Right renal cortex interstitium (tissue), 3 donors: ENCODE data around the gene EPHX1. TPM values are rescaled to one million over a fixed set of nuclear protein-coding genes. Genes with fewer than 3 reads are reported as not detected.
"Not testable (repeated sequence)": the region's sequence is repeated elsewhere in the genome, so short reads cannot be mapped to it uniquely, and the experiment has no call there.

Experiments used
- DNase-seq, 3 donors: peaks; one replicate each; pipeline ENCODE4 v3.0.0-alpha.2; 2013; ENCODE audit warnings: low read depth in 3 of 3, low spot score in 2 of 3
- polyA plus RNA-seq, 3 donors: library from polyadenylated mRNA; unstranded; fragments of 120-200 nt; gene quantifications; one replicate each; pipeline ENCODE4 v1.2.1, GENCODE V29; 2013; ENCODE audit not compliant: insufficient read length in 3 of 3

The EPHX1 gene
- polyA plus RNA-seq, 3 donors = 53.5 to 59.1 (median 54.6) TPM

DNA sequence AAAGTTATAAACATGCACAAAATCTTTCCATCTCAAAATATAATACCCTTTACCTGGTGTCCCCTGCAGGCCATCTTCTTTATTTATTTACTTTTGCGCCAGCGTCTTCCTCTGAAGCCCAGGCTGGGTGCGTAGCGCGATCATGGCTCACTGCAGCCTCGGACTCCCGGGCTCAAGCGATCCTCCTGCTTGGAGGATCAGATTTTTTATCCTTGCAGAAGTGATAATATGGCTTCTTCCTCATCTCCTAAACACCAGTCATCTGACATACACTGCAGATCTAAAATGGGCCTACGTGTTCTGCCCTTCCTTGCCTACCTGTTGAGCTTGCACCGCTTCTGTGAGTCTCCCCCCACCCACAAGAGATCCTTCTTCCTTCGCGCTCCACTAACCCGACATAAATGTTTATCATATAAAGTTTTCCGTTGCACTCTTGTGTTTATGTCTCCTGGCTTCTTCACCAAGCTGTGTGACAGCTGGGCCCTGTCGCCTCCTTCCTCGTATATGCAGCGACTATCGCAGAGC is 32.8 kb upstream of the EPHX1 start:
- DNase-seq = no peak

DNA sequence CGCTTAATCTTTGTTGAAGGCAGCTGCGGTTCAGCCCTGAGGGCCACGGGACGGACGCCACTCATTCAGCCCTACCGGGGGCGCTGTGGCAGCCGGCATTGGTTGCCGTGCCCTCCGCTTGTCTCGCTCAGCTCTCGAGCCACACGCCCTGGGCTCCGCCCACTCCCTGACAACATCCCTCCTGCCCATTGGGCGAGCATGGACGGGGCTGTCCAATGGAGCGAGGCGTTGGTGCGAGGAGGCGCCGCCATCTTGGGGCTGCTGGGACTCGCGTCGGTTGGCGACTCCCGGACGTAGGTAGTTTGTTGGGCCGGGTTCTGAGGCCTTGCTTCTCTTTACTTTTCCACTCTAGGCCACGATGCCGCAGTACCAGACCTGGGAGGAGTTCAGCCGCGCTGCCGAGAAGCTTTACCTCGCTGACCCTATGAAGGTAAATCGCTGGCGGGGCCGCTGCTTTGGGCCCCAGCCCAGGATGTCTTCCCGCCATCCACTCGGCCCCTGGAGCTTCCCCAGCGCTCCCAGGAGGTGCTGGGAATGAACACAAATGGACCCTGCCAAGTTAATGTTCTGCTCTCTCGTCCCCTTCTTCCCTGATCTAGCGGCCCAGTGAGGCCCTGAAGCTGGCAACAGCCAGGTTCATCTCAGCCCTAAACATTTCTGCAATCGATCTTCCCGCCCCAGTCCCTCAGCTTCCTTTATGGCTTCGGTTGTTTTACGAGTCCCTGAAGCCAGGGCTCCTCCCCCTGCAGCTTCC is 32.2 kb upstream of the EPHX1 start, which contains the start of gene SRP9:
Gene SRP9 (plus strand): TSS at position 244 of the 754 bp plus-strand sequence. CDS start 115 bp downstream, at position 359.
- peak; percentile 94 to 99 (median 96) for DNase-seq

DNA sequence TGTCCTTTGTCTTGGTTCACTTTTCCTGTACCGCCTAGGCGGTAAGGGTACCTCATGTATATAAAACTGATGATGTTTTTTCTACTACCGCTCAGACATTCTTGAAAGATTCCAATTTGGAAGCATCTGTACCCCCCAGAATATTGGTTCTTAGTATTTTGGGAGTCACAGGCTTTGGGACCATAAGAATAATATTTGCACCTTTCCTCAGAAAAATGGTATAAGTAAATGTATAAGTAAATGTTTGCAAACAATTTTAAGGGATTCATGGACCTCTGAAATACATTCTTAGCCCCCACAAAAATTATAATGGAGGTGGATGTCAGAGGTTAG is 31.6 kb upstream of the EPHX1 start:
- DNase-seq = no peak

DNA sequence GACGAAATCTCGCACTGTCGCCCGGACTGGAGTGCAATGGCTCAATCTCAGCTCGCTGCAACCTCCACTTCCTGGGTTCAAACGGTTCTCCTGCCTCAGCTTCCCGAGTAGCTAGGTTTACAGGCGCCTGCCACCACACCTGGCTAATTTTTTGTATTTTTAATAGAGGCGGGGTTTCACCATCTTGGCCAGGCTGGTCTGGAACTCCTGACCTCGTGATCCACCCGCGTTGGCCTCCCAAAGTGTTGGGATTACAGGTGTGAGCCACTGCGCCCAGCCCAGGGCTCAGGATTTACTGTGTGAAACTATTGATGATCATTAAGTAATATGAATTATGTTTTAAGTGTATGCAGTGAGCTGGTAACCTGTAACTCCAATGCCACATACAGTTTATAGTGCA is 30.8 kb upstream of the EPHX1 start:
- DNase-seq = not testable (repeated sequence)

DNA sequence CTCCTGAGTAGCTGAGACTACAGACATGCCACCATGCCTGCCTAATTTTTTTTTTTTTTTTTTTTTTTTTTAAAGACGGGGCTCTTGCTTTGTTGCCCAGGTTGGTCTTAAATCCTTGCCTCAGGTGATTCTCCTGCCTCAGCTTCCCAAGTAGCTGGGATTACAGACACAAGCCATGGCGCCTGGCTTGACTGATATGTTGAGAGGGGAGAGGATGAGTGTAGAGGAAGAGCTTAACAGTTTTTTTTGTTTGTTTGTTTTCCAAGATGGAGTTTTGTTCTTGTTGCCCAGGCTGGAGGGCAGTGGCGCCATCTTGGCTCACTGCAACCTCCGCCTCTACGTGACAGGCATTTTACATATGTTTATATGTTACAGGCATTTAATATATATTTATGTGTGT is 29.8 kb upstream of the EPHX1 start:
- no peak for DNase-seq

DNA sequence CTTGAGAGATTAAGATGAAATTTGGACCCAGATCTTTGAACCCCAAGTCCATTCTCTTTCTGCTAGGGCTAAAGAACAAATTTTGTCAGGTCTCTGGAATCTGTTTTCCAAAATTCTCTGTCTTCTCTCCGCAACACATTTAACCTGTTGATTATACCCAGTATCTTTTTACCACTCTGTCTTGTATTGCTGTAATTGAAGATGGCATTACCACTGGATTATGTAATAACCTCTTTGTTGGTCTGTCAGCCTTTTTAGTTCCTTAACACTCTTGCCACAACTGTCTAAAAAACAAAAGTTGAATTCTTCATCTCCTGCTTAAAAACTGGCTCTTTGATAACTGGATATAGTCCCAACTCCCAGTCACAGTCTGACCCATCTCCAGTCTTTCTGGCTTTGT is 29.3 kb upstream of the EPHX1 start:
- no peak for DNase-seq

DNA sequence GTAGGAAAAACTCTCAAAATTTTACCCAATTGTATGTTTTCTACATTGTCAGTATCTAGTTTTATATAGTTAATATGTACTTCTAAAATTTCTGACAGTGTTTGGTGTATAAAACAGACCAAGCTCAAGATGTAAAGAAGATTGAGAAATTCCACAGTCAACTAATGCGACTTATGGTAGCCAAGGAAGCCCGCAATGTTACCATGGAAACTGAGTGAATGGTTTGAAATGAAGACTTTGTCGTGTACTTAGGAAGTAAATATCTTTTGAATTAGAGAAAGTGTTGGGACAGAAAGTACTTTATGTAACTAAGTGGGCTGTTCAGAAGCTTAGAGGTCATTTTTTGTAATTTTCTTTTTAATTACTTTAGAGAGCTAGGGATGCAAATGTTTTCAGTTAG is 20.8 kb upstream of the EPHX1 start:
- not testable (repeated sequence) for DNase-seq

DNA sequence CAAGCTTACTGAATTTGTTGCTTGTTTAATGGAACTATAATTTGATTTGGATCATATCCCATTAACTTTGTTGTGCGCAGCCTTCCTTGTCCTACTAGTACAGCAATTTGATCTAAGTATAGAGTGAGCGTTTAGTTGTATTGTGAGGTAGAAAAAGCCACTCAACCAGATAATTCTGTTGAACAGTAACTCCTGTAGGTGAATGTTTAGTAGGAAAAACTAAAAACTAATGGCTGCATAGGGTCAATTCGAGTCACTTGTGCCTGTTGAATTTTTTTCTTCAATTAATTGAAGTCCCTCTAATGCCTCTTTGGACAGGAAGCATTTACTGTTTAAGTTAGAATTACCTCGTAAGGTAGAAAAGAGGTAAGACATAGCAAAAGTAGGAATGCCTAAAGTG is 15.0 kb upstream of the EPHX1 start:
- no peak for DNase-seq

DNA sequence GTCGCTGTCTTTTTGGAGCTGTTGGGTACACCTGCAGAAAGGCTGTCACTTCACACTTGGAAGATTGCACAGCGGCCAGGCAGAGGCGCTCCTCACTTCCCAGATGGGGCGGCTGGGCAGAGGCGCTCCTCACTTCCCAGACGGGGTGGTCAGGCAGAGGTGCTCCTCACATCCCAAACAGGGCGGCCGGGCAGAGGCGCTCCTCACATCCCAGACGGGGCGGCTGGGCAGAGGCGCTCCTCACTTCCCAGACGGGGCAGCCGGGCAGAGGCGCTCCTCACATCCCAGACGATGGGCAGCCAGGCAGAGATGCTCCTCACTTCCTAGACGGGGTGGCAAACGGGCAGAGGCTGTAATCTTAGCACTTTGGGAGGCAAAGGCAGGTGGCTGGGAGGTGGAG is 13.8 kb upstream of the EPHX1 start:
- not testable (repeated sequence) for DNase-seq

DNA sequence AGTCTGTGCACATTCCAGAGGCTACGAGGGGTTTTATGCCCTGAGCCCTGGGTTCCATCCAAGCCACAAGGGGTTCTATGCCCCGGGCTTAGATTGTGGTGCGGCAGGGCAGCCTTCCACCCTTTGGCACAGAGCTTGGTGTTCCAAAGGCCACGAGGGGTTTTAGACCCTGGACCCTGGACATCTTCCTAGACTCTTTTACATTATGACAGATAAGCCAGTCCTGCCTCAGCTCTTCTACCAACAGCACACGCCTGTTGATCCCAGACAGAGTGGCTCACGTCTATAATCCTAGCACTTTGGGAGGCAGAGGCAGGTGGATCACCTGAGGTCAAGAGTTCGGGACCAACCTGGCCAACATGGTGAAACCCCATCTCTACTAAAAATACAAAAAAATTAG is 8.8 kb upstream of the EPHX1 start:
- DNase-seq = not testable (repeated sequence)

DNA sequence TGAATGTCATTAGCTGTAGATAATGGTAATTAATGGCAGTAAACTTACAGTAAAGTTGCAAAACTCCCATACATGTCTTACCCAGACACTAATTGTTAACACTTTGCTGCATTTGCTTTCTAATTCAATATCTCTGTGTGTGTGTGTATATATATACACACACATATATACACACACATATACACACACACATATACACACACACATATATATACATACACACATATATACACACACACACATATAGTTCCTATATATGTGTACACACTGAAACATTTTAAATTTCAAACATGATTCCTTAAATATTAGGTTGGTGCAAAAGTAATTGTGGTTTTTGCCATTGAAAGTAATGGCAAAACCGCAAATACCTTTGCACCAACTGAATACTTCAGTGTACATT is 3.7 kb upstream of the EPHX1 start:
- DNase-seq = no peak

DNA sequence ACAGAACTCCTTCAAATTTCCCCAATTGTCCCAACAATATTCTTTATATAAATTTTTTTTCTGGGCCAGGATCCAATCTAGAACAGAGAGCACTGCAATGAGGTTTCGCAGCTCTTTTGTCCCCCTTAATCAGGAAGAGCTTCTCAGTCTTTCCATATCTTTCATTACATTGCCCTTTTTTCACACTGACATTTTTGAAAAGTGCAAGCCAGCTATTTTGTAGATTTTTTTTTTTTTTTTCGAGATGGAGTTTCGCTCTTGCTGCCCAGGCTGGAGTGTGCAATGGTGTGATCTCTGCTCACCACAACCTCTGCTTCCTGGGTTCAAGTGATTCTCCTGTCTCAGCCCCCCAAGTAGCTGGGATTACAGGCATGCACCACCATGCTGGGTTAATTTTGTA is 3.2 kb upstream of the EPHX1 start:
- not testable (repeated sequence) for DNase-seq

DNA sequence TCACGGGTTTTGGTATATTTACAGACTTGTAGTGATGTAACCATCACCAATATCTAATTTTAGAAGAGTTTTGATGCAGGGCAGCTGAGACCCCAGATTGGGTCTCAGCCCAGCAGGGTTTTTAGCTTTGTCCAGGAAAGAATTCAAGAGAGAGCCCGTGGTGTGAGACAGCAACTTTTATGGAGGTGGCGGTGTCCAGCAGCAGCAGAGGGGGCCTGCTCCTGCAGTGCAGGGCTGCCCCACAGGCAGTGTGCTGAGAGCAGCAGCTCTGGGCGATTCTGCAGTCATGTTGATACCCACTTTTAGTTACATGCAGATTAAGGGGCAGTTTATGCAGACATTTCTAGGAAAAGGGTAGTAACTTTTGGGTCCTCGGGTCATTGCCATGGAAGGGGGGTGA is 1.8 kb upstream of the EPHX1 start:
- DNase-seq = no peak

DNA sequence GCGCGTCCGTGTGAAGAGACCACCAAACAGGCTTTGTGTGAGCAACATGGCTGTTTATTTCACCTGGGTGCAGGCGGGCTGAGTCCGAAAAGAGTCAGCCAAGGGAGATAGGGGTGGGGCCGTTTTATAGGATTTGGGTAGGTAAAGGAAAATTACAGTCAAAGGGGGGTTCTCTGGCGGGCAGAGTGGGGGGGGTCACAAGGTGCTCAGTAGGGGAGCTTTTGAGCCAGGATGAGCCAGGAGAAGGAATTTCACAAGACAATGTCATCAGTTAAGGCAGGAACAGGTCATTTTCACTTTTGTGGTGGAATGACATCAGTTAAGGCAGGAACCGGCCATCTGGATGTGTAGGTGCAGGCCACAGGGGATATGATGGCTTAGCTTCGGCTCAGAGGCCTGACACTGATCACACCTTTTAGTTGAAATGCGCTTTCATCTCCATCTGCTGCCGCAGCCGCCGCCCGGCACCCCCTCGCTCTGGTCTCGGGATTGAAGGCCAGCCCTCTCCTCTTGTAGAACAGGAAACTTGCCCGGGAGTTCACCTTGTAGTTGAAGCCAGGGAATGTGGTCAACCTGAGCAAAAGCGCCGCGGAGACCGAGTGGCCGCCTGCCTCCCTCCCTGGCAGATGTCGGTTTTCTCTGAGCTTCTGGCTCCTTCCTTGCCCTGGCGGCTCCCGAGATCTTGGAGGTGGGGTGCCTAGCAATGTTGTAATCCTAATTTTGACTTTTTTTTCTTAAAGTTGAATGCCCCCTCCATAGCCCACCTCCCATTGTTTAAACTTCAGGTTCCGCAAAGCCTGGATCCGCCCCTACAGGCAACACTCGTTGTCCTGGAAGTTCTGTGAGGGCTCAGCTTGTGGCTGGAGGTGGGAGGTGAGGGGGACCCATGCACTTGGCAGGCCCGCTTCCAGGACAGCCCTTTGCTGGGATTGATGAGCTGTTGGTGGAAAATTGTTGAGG is 935 bp downstream of the EPHX1 start:
- not testable (repeated sequence) for DNase-seq

DNA sequence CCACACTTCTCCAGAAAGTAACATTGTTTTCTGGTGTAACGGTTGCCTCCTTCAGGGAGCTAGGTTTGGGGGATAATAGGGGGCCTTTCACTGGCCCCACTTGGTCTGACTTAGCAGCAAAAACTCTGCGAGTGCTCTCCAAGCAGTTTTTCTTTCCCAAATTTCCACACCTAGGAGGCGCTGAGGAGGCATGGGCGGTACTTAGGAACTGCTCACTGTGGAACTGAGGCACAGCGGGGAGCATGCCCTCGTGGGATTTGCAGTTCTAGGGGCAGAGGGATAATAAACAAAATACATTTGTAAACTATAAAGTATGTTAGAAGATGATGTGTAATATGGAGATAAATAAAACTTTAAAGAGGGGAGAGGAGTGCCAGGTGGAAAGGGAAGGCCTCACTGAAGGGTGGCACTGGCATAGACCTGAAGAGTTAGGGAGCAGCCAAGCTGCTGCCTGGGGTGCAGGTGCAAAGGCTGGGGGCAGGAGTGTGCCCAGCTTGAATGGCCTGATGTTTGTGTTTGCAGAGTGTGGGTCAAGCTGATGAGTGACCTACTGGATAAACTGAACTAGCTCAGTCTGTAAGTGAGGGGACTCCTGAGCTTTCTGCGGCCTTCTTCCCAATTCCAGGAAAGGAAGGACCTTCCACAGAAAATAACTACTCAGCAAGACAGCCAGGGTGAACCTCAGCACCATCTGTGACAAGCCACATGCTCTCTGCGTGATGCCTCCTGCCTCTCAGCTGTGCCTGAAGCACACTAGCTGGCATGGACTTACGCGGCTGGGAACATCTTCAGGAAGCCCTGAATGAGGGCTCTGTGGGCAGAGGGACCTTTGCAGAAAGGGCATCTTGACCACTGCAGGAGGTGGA is 1.9 kb downstream of the EPHX1 start:
- DNase-seq = no peak

DNA sequence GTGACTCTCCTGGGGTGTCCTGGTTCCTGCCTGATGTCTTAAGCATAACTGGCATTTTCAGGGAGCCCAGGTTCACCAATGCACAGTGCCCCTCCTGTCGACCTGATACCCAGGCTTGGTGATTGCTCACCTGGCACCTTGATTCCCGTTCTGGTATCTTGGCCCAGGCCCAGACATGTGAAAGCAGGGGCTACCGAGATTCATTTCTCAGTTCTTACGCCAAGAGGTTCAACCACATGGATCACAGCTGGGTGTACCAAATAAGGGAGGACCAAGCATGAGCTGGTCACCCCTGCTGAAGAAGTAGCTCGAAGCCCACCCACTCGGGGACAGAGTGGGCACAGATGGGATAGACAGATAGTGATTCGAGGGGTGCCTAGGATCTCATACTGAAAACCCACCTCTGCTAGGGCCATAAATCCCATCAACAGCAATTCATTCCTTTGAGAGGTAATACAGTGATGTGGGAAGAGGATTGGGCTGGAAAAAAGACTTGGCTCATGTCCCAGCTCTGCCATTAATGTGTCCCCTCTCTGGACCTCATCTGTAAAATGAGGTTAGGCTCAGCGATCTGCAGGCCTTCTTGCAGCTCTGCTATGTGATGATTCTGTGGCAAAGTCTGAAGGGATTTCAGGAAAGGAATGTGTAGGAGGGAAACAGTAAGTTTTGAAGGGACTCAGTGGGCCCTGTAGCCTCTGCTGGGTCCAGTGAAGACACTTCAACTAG is 2.7 kb downstream of the EPHX1 start:
- no peak for DNase-seq

DNA sequence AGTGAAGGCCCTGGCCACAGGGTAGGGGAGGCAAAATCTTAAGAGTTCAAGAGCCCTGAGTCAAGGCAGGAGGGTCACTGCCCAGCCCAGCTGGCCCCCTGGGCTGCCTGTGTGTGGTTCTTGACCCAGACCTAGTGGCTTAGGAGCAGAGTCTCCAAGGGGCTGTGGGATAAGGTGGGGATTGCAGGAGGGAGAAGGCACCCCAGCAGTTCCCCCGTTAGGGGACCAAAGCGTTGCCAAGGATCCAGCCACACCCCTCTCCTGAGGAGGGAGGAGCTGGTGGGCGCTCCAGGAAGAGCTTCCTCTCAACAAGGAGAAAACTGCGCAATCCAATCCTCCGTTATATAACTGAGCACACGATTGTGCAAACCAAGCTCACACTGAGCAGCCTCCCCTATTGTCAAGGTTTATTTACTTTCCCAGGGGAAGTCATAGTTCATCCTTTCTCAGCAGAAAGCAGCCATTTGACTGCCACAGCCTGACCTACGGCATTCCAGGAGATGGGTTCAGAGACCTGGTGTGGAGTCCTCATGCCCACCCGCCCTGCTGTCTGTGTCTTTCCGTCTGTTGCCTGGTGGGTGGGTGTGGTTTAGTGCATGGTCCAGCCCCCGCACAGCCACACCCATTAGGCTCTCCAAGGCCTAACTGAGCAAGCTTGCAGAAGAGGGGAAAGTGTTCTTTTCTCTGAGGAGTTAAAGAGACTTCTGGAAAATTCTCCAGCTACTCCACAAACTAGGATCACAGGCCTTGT is 3.5 kb downstream of the EPHX1 start:
- DNase-seq = no peak

DNA sequence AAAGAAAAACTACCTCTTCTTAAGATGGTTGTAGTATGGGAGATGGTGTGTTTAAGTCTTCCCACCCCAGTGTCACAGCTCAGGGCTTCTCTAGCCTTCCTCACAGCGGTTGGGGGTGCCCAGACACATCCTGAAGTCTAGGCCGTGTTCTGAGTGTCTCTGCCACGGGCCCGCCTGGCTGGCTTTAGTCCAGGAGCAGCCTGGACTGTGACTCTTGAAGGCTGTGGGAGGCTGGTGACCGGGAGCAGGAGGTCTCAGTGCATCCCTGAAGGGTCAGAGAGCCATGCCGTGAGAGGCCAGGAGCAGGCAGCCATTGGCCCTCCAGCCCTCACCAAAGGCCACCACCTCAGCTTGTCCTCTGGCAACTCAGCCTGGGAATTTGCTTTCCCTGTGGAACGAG is 4.5 kb downstream of the EPHX1 start:
- no peak for DNase-seq

DNA sequence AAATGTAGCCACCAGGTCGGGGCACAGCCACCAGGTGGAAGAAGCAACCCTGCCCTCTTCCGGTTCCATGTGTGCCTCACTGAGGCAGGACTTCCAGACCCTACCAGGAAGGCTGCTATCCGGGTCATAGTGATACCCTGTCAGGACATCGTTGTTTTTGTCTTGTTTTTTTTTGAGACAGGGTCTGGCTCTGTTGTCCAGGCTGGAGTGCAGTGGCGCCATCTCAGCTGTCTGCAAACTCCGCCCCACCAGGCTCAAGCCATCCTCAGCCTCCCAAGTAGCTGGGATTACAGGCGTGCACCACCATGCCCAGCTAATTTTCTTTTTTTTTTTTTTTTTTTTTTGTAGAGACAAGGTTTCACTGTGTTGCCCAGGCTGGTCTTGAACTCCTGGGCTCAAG is 5.2 kb downstream of the EPHX1 start:
- not testable (repeated sequence) for DNase-seq
